AG04450 (cell line): Measurements from ENCODE around the gene URB1. TPM values are rescaled to one million over a fixed set of nuclear protein-coding genes. Genes with fewer than 3 reads are reported as not detected.
"Not testable (repeated sequence)": the region's sequence is repeated elsewhere in the genome, so short reads cannot be mapped to it uniquely, and the experiment has no call there.

Experiments used
- CTCF ChIA-PET: fragments of 300-600, 350-600 bp; formaldehyde crosslinking; extraction: SDS; loops from one replicate; lab custom pipeline; 2022; ENCODE audit warnings: antibody characterized with exemption, inconsistent platforms; lab: Charles Lee
- POLR2A ChIA-PET: fragments of 350-600 bp; formaldehyde crosslinking; extraction: SDS; loops from one replicate; lab custom pipeline; 2021; ENCODE audit warnings: antibody characterized with exemption, inconsistent platforms; lab: Yijun Ruan, JAX
- DNase-seq: peaks from one replicate; pipeline ENCODE4 v3.0.0-alpha.2; 2011; ENCODE audit warnings: low read depth, low spot score
- H3K27ac ChIP-seq: one replicate; pipeline ENCODE4 v1.5.1; 2012; ENCODE audit warnings: low read depth, low read length, control low read depth
- H3K27me3 ChIP-seq: one replicate; pipeline ENCODE4 v1.6.0; 2012; ENCODE audit warnings: low read length; ENCODE audit not compliant: control insufficient read depth, insufficient read depth
- H3K4me3 ChIP-seq: 2 replicates; pipeline ENCODE4 v1.5.1; 2011; ENCODE audit warnings: mild to moderate bottlenecking, low read depth, low read length, control low read depth
- H3K9me3 ChIP-seq: 2 replicates; pipeline ENCODE4 v1.5.1; 2012; ENCODE audit warnings: low read length; ENCODE audit not compliant: control insufficient read depth, insufficient read depth
- CTCF ChIP-seq: IDR thresholded peaks from 2 replicates; pipeline ENCODE4 v1.5.1; 2011; ENCODE audit warnings: low read depth, low read length, control low read depth, inconsistent platforms
- polyA plus RNA-seq: library from polyadenylated mRNA; depleted of rRNA; stranded (reverse); fragments of >200 nt; gene quantifications from 2 replicates; pipeline ENCODE4 v1.2.3, GENCODE V29; 2011

Gene URB1
- polyA plus RNA-seq, 1 experiment = 7.6 TPM

DNA sequence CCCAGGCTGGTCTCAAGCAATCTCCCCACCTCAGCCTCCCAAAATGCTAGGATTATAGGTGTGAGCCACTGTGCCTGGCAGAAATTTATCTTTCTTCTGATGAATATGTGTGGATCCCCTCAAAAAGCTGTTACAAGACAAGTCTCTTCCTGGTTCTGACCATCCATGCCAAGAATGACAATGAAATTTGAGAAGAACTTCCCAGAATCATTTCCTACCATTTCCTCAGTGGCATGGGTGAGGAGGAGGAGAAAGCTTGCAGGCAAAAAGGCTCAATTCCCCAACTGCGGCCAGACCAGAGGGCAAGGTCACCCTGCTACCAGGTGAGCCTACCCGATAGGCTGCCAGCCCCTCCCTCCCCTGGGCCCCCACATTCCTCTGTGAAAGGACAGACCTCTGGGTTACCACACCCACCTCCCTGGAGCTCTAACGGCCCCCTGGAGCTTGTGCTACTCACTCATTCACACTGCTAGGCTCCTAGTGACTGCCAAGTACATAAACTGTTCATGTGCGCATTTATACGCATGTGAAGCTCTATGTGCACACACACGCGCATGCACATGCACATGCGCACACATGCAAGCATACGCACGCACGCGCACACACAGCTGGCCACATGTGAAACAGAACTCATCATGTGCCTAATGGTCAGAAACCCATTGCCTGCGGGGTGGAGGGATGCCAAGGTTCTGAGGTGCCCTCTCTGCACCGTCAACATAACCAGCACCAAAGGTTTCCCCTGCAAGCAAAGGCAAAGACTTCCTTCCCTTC lies 77.1 kb downstream of the URB1 start:
- DNase-seq = no peak
- H3K27me3 ChIP-seq = no peaks in the 10 kb centered on the region
- ChIA-PET POLR2A (no interaction called here), CTCF (no interaction called here)
- no peak overlapping the region for H3K27ac ChIP-seq
- H3K4me3 ChIP-seq = no peak overlapping the region
- no peak for TF ChIP-seq CTCF
- H3K9me3 ChIP-seq = no peaks in the 10 kb centered on the region

GRCh38 chr21:32314806-32315205 lies 78.0 kb downstream of the URB1 start:
- Histone ChIP-seq H3K27ac (no peak overlapping the region), H3K9me3 (no peaks in the 10 kb centered on the region), H3K27me3 (no peaks in the 10 kb centered on the region), H3K4me3 (no peak overlapping the region)
- no peak for DNase-seq
- TF ChIP-seq CTCF = no peak
- POLR2A ChIA-PET = no interaction called here
- CTCF ChIA-PET = no interaction called here

DNA sequence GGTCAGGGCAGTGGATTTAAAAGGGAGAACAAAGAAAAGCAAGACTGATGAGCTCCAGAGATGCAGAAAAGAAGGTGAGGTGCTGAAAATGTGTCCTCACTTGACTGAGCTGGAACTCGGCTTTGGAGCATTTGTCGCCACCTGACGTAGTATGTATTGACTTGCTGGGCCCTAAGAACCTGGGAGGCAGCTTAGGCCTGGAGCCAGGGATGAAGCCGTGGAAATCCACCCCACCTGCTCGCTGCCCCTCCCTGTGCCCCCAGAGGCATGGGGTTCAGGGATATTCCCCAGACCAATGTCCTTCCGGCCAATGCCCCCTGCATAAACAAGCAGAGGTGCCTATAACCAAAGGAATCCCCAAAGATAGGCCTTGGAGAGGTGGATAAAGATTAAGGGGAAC lies 79.8 kb downstream of the URB1 start:
- Histone ChIP-seq H3K9me3 (no peaks in the 10 kb centered on the region), H3K4me3 (no peak overlapping the region), H3K27ac (no peak overlapping the region), H3K27me3 (no peaks in the 10 kb centered on the region)
- CTCF ChIA-PET = interaction anchor here (0.6 kb wide), 1 partner anchor 580 kb away, joined by 3 read pairs; no protein-coding TSS in a partner anchor
- POLR2A ChIA-PET = no interaction called here
- DNase-seq = no peak
- TF ChIP-seq CTCF = no peak

- no peak for TF ChIP-seq CTCF
- no peaks in the 10 kb centered on the region for H3K9me3 ChIP-seq
- H3K27ac ChIP-seq = no peak overlapping the region
- CTCF ChIA-PET = interaction anchor here (0.6 kb wide), 1 partner anchor 580 kb away, joined by 3 read pairs; no protein-coding TSS in a partner anchor
- POLR2A ChIA-PET = no interaction called here
- H3K4me3 ChIP-seq = no peak overlapping the region
- no peak for DNase-seq
- H3K27me3 ChIP-seq = no peaks in the 10 kb centered on the region
These were observed 80.5 kb downstream of the URB1 start for GRCh38 chr21:32312326-32312725.

DNA sequence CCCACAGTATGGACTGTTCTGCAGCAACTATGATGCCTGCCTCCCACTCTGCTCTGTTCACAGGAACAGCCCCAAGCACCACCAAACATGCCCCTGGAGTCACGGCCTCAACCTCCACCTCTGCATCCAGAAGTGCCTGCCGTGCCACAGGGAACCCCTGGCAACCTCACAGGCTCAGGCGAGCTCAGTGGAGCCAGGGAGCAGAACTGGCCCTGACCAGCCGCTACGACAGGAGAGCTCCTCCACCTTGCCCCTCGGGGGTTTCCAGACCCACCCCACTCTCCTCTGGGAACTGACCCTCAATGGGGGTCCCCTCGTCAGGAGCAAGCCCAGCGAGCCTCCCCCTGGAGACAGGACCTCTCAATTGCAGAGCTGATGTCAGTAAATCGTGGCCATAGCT lies 81.2 kb downstream of the URB1 start:
- Histone ChIP-seq H3K4me3 (no peak overlapping the region), H3K27ac (no peak overlapping the region), H3K27me3 (no peaks in the 10 kb centered on the region), H3K9me3 (no peaks in the 10 kb centered on the region)
- TF ChIP-seq CTCF = no peak
- ChIA-PET POLR2A (interaction anchor here (0.5 kb wide), 1 partner anchor 9 kb away, joined by 3 read pairs; no protein-coding TSS in a partner anchor), CTCF (no interaction called here)
- no peak for DNase-seq

DNA sequence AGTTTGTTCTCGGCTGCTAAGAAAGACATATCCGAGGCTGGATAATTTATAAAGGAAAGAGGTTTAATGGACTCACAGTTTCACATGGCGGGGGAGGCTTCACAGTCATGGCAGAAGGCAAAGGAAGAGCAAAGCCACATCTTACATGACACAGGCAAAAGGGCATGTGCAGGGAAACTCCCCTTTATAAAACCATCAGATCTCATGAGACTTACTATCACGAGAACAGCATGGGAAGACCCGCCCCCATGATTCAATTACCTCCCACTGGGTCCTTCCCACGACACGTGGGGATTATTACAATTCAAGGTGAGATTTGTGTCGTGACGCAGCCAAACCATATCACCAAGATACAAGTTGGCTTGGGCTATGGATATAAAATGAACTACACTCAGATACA lies 81.8 kb downstream of the URB1 start:
- POLR2A ChIA-PET, H3K27me3 ChIP-seq, H3K9me3 ChIP-seq, H3K27ac ChIP-seq, H3K4me3 ChIP-seq, CTCF ChIA-PET, DNase-seq: not testable (repeated sequence)
